ENCODE data around the gene CCDC110. TPM values are rescaled to one million over a fixed set of nuclear protein-coding genes. Genes with fewer than 3 reads are reported as not detected.

Gene CCDC110
- polyA plus RNA-seq, 2 of the 4 experiments (the other 2 are of a cell fraction), result 0.06 TPM; not detected in 1

DNA sequence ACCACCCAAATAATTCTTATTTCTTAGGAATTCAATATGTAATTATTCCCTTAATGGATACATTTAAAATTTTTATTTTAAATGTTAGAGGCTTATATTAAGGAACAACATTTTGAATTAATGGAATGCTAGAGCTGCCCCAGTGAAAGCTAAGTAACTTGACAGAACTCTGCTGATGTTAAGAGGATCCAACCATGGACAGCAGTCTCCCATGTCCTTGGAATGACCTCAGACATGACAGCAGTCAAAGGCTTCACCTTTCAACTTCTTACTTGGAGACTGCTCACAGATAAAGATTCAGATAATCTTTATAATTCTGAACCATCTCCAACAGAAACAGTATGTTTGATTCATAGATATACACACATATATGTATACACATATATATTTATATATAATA lies 46.5 kb upstream of the CCDC110 start:
- FAIRE-seq (no peak), ATAC-seq (no peak), DNase-seq (ENCODE audit: low read depth in 1 of 2, low spot score in 1 of 2) (no peak)
- ChIA-PET CTCF (no interaction called here), POLR2A (no interaction called here)
- H3K27ac ChIP-seq, result no peak overlapping the region
- no peak for TF ChIP-seq RCOR1 (IDR thresholded peaks at IDR 0.05; ENCODE audit: low read depth, low read length)
- peak; percentile 16; the same call in 1 of the 2 replicates for TF ChIP-seq REST (IDR thresholded peaks at IDR 0.05)
- no peak overlapping the region for H3K4me3 ChIP-seq
- H3K4me1 ChIP-seq, result no peaks in the 10 kb centered on the region
- H3K9me3 ChIP-seq, result no peaks in the 10 kb centered on the region
- no peak overlapping the region for H3K4me2 ChIP-seq

GRCh38 chr4:185515248-185515647 lies 43.7 kb upstream of the CCDC110 start:
- no peak for DNase-seq (ENCODE audit: low read depth in 1 of 2, low spot score in 1 of 2)
- TF ChIP-seq CBX8 (IDR thresholded peaks at IDR 0.05), result no peak
- no peak for TF ChIP-seq RCOR1 (IDR thresholded peaks at IDR 0.05; ENCODE audit: low read depth, low read length)
- TF ChIP-seq MAX (IDR thresholded peaks at IDR 0.05), result no peak
- TF ChIP-seq CHD2 (IDR thresholded peaks at IDR 0.05; ENCODE audit: low read length, partially characterized antibody), result no peak
- no peak for TF ChIP-seq HOXB5 (CRISPR knock-in tag; IDR thresholded peaks at IDR 0.05)
- FAIRE-seq, result no peak
- H3K4me1 ChIP-seq, result no peaks in the 10 kb centered on the region
- no peaks in the 10 kb centered on the region for H3K9me3 ChIP-seq
- no peak overlapping the region for H3K27ac ChIP-seq
- H3K4me2 ChIP-seq, result no peak overlapping the region
- CTCF ChIA-PET, result interaction anchor here (0.8 to 1.0 kb wide), 2 partner anchors 13 to 25 kb away, joined by 3 read pairs; no protein-coding TSS in a partner anchor
- 39% methylated on average over 4 of the region's 4 CpGs for WGBS (ENCODE audit: missing lambda C conversion rate)
- no peak for ATAC-seq
- POLR2A ChIA-PET, result no interaction called here
- no peak overlapping the region for H3K4me3 ChIP-seq

- 80% methylated on average over 17 of the region's 17 CpGs for WGBS (ENCODE audit: missing lambda C conversion rate)
- no peak for FAIRE-seq
- Histone ChIP-seq H3K9me3 (no peaks in the 10 kb centered on the region), H3K4me2 (no peak overlapping the region), H3K27ac (no peak overlapping the region), H3K4me1 (no peaks in the 10 kb centered on the region), H3K4me3 (no peak overlapping the region)
- POLR2A ChIA-PET, result no interaction called here
- ATAC-seq, result no peak
- DNase-seq (ENCODE audit: low read depth in 1 of 2, low spot score in 1 of 2), result no peak
- TF ChIP-seq RNF2 (IDR thresholded peaks at IDR 0.05; ENCODE audit: borderline replicate concordance, low read depth) (no peak), ELK1 (IDR thresholded peaks at IDR 0.05; ENCODE audit: low read depth, low read length) (no peak), NR3C1 (IDR thresholded peaks at IDR 0.05) (no peak), RCOR1 (IDR thresholded peaks at IDR 0.05; ENCODE audit: low read depth, low read length) (no peak), CHD2 (IDR thresholded peaks at IDR 0.05; ENCODE audit: low read length, partially characterized antibody) (no peak), CTCF (IDR thresholded peaks at IDR 0.05) (no peak), ZC3H11A (IDR thresholded peaks at IDR 0.05) (no peak), NFE2L2 (conservative IDR thresholded peaks at IDR 0.05; ENCODE audit: low read length) (no peak), EHMT2 (IDR thresholded peaks at IDR 0.05; ENCODE audit: low read depth) (no peak), POLR2AphosphoS2 (conservative IDR thresholded peaks at IDR 0.05; ENCODE audit: low read length) (no peak), PBX3 (IDR thresholded peaks at IDR 0.05) (no peak)
- TF ChIP-seq, protein P1, sequence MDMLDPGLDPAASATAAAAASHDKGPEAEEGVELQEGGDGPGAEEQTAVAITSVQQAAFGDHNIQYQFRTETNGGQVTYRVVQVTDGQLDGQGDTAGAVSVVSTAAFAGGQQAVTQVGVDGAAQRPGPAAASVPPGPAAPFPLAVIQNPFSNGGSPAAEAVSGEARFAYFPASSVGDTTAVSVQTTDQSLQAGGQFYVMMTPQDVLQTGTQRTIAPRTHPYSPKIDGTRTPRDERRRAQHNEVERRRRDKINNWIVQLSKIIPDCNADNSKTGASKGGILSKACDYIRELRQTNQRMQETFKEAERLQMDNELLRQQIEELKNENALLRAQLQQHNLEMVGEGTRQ (IDR thresholded peaks at IDR 0.05), result no peak
- CTCF ChIA-PET, result interaction anchor here (1.0 kb wide), 1 partner anchor 14 kb away, joined by 3 read pairs; no protein-coding TSS in a partner anchor
These were observed 42.7 kb upstream of the CCDC110 start for GRCh38 chr4:185514182-185514697.
